GM21360 (cell line): ENCODE measurements around the gene RWDD3.

Source experiments
- ATAC-seq: cut with Tn5 transposase; IDR thresholded peaks from one replicate; pipeline ENCODE4 v1.9.1; 2021; ENCODE audit warnings: mild to moderate bottlenecking, moderate library complexity; ENCODE audit not compliant: unreplicated experiment

RWDD3 gene

GRCh38 chr1:95229706-95230105, 4.3 kb upstream of the RWDD3 start:
- ATAC-seq, result no peak

DNA sequence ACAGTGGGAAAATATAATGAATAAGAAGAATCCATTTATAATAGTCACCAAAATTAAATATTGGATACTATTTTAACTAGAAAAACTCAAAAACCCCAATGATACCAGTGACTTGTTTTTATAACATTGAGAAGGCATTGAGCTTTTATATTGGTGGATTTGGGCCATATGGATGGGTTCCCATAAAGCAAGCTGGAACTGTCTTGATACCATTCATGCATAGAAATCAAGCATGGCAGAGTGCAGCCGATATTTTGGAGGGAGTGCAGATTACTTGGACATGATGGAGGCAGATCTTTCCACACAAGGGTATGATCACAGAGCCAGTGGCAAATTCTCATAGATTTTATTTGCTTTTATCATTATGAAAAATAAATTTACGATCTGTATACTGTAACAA, 3.8 kb upstream of the RWDD3 start:
- no peak for ATAC-seq

DNA sequence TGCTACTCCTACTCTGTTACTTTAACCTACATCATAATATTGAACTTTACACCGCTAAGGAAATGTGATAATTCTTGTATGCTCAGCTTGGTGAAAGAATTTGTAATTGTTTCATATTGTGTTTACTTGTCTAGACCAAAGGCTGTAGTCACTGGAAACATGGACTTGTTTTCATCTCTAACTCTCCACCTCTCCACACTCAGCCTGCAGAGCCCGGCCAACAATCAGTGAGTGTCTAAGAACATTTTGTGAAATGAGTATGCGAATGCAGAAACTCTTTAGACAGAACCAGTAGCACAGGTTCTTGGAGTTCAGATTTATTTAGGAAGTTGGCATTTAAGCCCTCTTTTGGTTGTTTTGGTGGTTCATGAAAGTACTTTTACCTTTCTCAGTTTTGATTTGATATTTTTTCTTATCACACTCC, 3.2 kb upstream of the RWDD3 start:
- no peak for ATAC-seq

GRCh38 chr1:95232646-95233318, 1.2 kb upstream of the RWDD3 start:
- ATAC-seq, result no peak

GRCh38 chr1:95233319-95233736, 682 bp upstream of the RWDD3 start:
- ATAC-seq, result no peak

GRCh38 chr1:95236784-95237575, 3.0 kb downstream of the RWDD3 start:
- ATAC-seq, result no peak

DNA sequence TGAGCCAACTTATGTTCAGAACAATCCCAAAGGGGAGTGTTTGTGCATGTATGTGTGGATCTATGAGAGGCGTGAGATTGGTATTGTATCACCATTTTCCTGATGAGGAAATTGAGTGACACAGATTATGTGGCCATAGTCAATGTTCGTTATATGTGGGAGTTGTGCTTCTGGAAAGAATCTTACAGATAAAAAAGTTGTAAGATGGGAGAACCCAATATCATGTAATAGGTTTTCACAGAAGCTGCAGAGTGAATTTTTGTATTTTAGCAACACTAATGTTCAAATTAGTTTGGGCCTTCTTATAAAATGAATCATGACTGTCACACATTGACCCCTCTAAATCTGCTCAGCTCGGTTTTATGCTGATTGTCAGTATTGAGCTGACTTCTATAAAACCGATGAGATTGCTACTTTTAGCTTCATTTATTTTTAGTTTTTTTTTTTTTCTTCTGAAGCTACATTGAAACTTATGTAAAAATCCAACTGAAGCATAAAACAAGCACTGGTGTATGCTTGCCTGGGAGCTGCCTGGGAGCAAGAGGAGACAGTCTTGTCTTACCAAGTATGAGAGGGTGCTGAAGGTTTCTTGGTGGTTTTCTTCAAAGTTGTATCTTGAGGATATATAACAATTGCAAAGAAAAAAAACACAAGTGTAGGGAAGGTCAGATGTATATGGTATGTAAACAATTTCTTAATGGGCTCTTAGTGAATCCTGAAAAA, 4.1 kb downstream of the RWDD3 start:
- no peak for ATAC-seq

- no peak for ATAC-seq
Measured at GRCh38 chr1:95245029-95245428, 11.0 kb downstream of the RWDD3 start.

GRCh38 chr1:95246511-95246910, 12.5 kb downstream of the RWDD3 start:
- ATAC-seq, result no peak

- no peak for ATAC-seq
Measured at GRCh38 chr1:95247607-95248006, 13.6 kb downstream of the RWDD3 start.

- no peak for ATAC-seq
Measured at GRCh38 chr1:95249916-95250315, 15.9 kb downstream of the RWDD3 start.

DNA sequence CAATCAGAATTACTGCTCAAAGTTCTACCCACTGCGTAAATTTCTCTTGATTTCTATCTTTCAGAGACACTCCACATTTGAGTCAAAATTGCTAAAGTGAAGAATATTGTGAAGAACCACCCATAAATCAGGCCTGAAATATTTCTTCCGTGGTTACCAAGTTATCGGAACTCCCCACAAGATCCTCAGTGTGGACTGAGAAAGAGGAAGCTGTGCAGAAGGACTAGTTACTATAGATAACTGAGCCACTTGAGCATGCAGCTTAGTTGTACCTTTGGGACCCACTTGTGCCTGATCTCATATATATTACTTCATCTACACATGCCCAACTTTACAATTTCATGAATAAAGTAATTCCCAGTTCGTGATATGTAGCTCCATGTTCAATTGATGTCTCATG, 18.4 kb downstream of the RWDD3 start:
- ATAC-seq, result no peak

DNA sequence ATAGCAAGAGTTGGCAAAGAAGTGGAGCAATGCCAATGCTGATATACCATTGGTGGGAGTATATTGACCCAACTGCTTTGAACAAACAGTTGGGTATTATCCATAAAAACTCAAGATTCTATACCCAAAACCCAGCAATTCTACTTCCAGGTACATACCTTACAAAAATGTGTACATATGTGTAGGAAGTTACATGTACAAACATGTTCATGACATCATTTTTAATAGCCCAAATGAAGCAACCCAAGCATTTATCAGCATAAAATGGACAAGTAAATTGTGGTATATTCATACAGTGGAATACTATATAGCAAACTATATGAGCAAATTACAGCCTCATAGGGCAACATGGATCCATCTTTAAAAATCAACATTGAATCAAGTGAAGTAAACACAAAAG, 20.9 kb downstream of the RWDD3 start:
- ATAC-seq, result no peak

DNA sequence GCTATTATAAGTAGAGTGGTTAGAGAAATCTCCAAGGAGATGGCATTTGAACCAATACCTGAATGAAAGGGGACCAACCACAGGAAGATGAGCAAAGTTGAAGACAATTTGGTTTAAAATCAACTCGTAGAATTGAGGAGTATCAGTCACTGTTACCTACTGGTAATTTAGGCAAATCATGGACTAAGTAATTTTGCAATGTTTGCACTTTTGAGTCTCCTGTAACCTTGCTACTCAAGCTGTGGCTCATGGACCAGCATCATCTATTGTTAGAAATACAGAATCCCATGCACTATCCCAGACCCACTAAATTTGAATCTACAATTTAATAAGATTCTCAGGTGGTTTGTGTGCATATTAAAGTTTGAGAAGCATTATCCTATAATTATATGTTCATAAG, 21.8 kb downstream of the RWDD3 start:
- ATAC-seq, result no peak

- no peak for ATAC-seq
Measured at GRCh38 chr1:95257758-95258157, 23.7 kb downstream of the RWDD3 start.

DNA sequence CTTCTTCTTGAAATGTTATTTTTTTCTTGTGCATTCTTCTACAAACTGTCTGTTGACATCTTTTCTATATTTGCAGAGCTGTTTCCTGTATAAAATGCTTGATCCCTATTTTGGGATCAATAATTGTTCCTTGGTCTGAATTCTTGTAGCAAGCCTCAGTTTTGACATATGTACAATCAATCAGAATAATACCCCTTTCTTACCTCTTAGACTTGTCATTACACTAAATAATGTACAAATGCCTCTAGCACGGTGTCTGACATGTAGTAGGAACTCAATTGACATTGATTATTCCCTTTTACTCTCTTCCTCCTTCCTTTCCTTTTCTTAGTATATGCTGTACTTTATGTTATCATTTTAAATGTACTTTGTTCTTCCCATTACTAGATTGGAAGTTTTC, 25.2 kb downstream of the RWDD3 start:
- ATAC-seq, result no peak

GRCh38 chr1:95262913-95263312, 28.9 kb downstream of the RWDD3 start:
- ATAC-seq, result no peak

GRCh38 chr1:95263450-95263849, 29.4 kb downstream of the RWDD3 start:
- ATAC-seq, result no peak

DNA sequence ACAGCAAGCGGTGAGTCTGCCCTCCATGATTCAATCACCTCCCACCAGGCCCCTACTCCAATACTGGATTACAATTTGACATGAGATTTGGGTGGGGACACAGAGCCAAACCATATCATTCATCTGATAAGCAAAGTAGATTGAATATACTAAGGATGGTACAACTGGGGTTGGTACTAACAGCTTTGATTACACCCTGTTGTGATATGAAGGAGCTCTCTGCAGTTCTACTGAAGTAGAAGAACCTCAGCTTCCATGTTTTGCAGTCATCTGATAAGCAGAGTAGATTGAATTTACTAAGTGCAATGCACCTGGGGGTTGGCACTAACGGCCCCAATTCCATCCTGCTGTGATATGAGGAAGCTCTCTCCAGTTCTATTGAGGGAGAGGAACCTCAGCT, 31.1 kb downstream of the RWDD3 start:
- ATAC-seq, result no peak

GRCh38 chr1:95276429-95276828, 42.4 kb downstream of the RWDD3 start:
- no peak for ATAC-seq

DNA sequence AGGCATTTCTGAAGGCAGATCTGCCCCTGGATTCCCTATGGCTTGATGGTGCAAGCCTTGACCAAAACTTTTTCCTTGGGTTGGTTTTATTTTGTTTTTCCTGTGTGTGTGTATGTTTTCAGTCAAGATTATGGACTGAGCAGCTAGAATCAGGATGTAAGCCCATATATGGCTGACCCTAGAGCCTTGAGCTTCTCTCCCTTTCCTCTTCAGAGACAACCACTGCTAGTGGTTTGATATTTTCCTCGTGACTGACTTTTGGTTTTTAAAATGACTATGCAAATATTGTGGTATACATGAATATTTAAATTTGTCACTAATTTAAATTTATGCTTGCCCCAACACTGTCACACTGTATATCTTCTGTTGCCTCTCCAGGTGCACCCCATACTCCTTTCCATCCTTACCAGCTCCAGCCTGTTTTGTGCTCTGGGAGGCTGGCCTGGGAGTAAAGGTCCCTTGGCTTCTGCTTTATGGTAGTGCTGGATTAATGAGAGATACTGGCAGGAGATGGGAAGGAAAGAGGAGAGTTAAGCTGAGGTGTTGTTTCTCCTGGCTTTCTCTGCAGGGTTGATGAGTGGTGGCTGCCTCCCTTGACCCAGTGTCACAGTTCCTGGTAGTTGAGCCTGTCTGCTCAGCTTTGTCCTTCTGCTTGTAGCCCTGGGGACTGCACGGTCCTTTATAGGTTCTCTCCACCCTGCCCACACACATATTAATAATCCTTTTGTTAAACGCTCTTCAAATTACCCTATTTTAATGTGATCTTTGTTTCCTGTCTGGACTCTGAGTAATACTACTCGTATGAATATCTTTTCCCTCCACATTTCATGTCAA, 44.4 kb downstream of the RWDD3 start:
- peak; percentile 60 for ATAC-seq
